Epithelial cell of umbilical artery (primary cell): ENCODE measurements around the gene HAO2. TPM values are rescaled to one million over a fixed set of nuclear protein-coding genes. Genes with fewer than 3 reads are reported as not detected.

Experiments
- total RNA-seq: library from RNA; depleted of rRNA; stranded (reverse); fragments of >200 nt; gene quantifications from 2 replicates; pipeline ENCODE4 v1.2.3, GENCODE V29; 2014

Gene HAO2
- total RNA-seq = not detected in 2 replicates

GRCh38 chr1:119368554-119368953 is at the start of gene HAO2:
Gene HAO2, plus strand, starts transcription at chr1:119368785. Its CDS starts 12,301 bp downstream, at chr1:119381086.

DNA sequence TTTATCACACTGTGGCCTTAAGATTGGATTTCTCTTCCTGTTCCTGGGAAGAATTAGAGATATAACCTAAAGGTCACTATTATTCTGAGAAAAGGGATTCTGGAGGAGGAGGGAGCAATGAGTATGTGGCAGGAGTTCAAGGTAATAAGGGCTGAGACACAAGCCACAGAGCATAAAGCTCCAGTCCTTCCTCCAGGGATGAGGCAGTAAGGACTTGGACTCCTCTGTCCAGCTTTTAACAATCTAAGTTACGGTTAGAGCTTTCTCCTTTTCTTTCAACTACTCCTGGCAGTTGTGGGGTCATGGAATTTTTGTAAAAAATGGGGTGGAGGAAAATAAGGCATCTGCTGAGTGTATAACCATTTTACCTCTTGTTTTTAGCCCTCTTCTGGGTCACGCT is 46.4 kb downstream of the HAO2 start, which contains the start of gene HSD3B2:
Gene HSD3B2 (plus strand): TSS at position 201 of the 400 bp plus-strand sequence. CDS start 270 bp downstream, outside the sequence.

Other genes with a start within 250 kb of the HAO2 start
- gene WARS2, start 228.1 kb upstream of the HAO2 start, total RNA-seq = 12.2 and 15.9 TPM in 2 replicates
- not detected in 2 replicates for gene HSD3B2, start 46.4 kb downstream of the HAO2 start, total RNA-seq
- not detected in 2 replicates for gene HSD3B1, start 138.4 kb downstream of the HAO2 start, total RNA-seq